IMR-90 (cell line): ENCODE results near the gene VGLL2. TPM values are rescaled to one million over a fixed set of nuclear protein-coding genes. Genes with fewer than 3 reads are reported as not detected.

ENCODE experiments used
- ATAC-seq: fragments of 200-7000 bp; cut with Tn5 transposase; 2 replicates; pipeline ENCODE4 v1.9.1; 2020; ENCODE audit warnings: low read depth, mild to moderate bottlenecking, moderate library complexity
- BruUV-seq: library from RNA; stranded (reverse); fragments of 400-500 nt; replicated peaks from 2 replicates; lab custom pipeline; 2021; lab: Mats Ljungman, UMichigan
- CTCF ChIA-PET: fragments of 300-600 bp; formaldehyde crosslinking; extraction: SDS; loops from one replicate; lab custom pipeline; 2021; ENCODE audit warnings: antibody characterized with exemption; lab: Yijun Ruan, JAX
- POLR2A ChIA-PET: fragments of 300-600 bp; sonication (Branson Sonifier 250); formaldehyde crosslinking; loops from one replicate; lab custom pipeline; 2022; ENCODE audit warnings: antibody characterized with exemption; ENCODE audit not compliant: unreplicated experiment; lab: Charles Lee
- DNase-seq: peaks from one replicate; pipeline ENCODE4 v3.0.0; 2013
- H2AFZ ChIP-seq: replicated peaks from 2 replicates; pipeline ENCODE3; 2013; ENCODE audit warnings: low read length, mild to moderate bottlenecking; ENCODE audit not compliant: poor library complexity
- H2AK5ac ChIP-seq: 2 replicates; pipeline ENCODE4 v1.6.1; 2013; ENCODE audit warnings: low read depth, low read length, inconsistent platforms
- H2AK9ac ChIP-seq: replicated peaks from 2 replicates; pipeline ENCODE3; 2013; ENCODE audit warnings: mild to moderate bottlenecking, low read depth, low read length, moderate library complexity; ENCODE audit not compliant: poor library complexity
- H2BK120ac ChIP-seq: 2 replicates; pipeline ENCODE4 v1.6.1; 2013; ENCODE audit warnings: low read depth, low read length, inconsistent platforms
- H2BK15ac ChIP-seq: 3 replicates; pipeline ENCODE4 v1.6.1; 2013; ENCODE audit warnings: low read depth, low read length, inconsistent platforms
- H2BK20ac ChIP-seq: 2 replicates; pipeline ENCODE4 v1.6.1; 2013; ENCODE audit warnings: low read depth, mild to moderate bottlenecking, inconsistent platforms, low read length, moderate library complexity
- H2BK5ac ChIP-seq: 2 replicates; pipeline ENCODE4 v1.6.1; 2013; ENCODE audit warnings: mild to moderate bottlenecking, low read depth, low read length, inconsistent platforms; ENCODE audit not compliant: poor library complexity, severe bottlenecking
- H3K14ac ChIP-seq: replicated peaks from 2 replicates; pipeline ENCODE4 v1.6.1; 2013; ENCODE audit warnings: low read depth, low read length, inconsistent platforms
- H3K18ac ChIP-seq: 2 replicates; pipeline ENCODE4 v1.6.1; 2013; ENCODE audit warnings: low read depth, low read length, control low read depth
- H3K23ac ChIP-seq: 2 replicates; pipeline ENCODE4 v1.6.1; 2013; ENCODE audit warnings: low read depth, low read length, inconsistent platforms
- H3K27ac ChIP-seq: 2 replicates; pipeline ENCODE4 v1.5.1; 2013; ENCODE audit warnings: mild to moderate bottlenecking, control low read depth, low read length; ENCODE audit not compliant: insufficient read depth
- H3K27me3 ChIP-seq: 2 replicates; pipeline ENCODE4 v1.6.1; 2013; ENCODE audit warnings: low read length; ENCODE audit not compliant: control insufficient read depth, insufficient read depth
- H3K36me3 ChIP-seq: 2 replicates; pipeline ENCODE4 v1.6.1; 2013; ENCODE audit warnings: low read length, mixed read lengths; ENCODE audit not compliant: control insufficient read depth, insufficient read depth
- H3K4ac ChIP-seq: 2 replicates; pipeline ENCODE4 v1.6.1; 2013; ENCODE audit warnings: low read depth, low read length, inconsistent platforms
- H3K4me1 ChIP-seq: 2 replicates; pipeline ENCODE4 v1.6.1; 2013; ENCODE audit warnings: low read length, mixed read lengths; ENCODE audit not compliant: control insufficient read depth, insufficient read depth
- H3K4me2 ChIP-seq: 2 replicates; pipeline ENCODE4 v1.6.1; 2013; ENCODE audit warnings: low read depth, mild to moderate bottlenecking, control low read depth, low read length, moderate library complexity
- H3K4me3 ChIP-seq: 2 replicates; pipeline ENCODE4 v1.5.1; 2013; ENCODE audit warnings: low read depth, mild to moderate bottlenecking, control low read depth, low read length, moderate library complexity; ENCODE audit not compliant: insufficient read depth
- H3K56ac ChIP-seq: 2 replicates; pipeline ENCODE4 v1.6.1; 2013; ENCODE audit warnings: low read length, inconsistent platforms; ENCODE audit not compliant: insufficient read depth; ENCODE audit errors: extremely low read depth
- H3K79me1 ChIP-seq, 2 experiments: 2 replicates each; pipeline ENCODE4 v1.6.1; 2013; ENCODE audit warnings: low read length in 2 of 2, inconsistent platforms in 1 of 2, low read depth in 1 of 2
- H3K9ac ChIP-seq: 2 replicates; pipeline ENCODE4 v1.6.1; 2013; ENCODE audit warnings: low read depth, low read length, control low read depth
- H3K9me1 ChIP-seq: 2 replicates; pipeline ENCODE4 v1.6.1; 2013; ENCODE audit warnings: low read length, inconsistent platforms; ENCODE audit not compliant: insufficient read depth
- H3K9me3 ChIP-seq: 2 replicates; pipeline ENCODE4 v1.6.1; 2013; ENCODE audit warnings: low read length; ENCODE audit not compliant: control insufficient read depth, insufficient read depth
- H4K20me1 ChIP-seq: 2 replicates; pipeline ENCODE4 v1.6.1; 2013; ENCODE audit warnings: low read length, inconsistent platforms; ENCODE audit not compliant: insufficient read depth
- H4K5ac ChIP-seq: 2 replicates; pipeline ENCODE4 v1.6.1; 2013; ENCODE audit warnings: mild to moderate bottlenecking, low read depth, low read length, control low read depth
- H4K8ac ChIP-seq, 2 experiments: 2 replicates each; pipeline ENCODE4 v1.6.1; 2013; ENCODE audit warnings: low read depth in 2 of 2, low read length in 2 of 2, control low read depth in 1 of 2, inconsistent platforms in 1 of 2
- H4K91ac ChIP-seq: 2 replicates; pipeline ENCODE4 v1.6.1; 2013; ENCODE audit warnings: low read depth, low read length, inconsistent platforms; ENCODE audit not compliant: insufficient read depth
- BHLHE40 ChIP-seq: fragments of 150-350 bp; IDR thresholded peaks from 2 replicates; pipeline ENCODE4 v1.6.1; 2016; ENCODE audit warnings: mild to moderate bottlenecking, low read depth, low read length
- CEBPB ChIP-seq: IDR thresholded peaks from 2 replicates; pipeline ENCODE4 v1.6.1; 2012; ENCODE audit warnings: low read depth, low read length, improper control_type of control experiment
- ELK1 ChIP-seq: fragments of 150-350 bp; IDR thresholded peaks from 2 replicates; pipeline ENCODE4 v1.6.1; 2016; ENCODE audit warnings: low read depth, mild to moderate bottlenecking, low read length, moderate library complexity, borderline replicate concordance
- MAZ ChIP-seq: IDR thresholded peaks from 2 replicates; pipeline ENCODE4 v1.6.1; 2012; ENCODE audit warnings: low read depth, mild to moderate bottlenecking, low read length, improper control_type of control experiment, moderate library complexity, borderline replicate concordance
- MXI1 ChIP-seq: IDR thresholded peaks from 2 replicates; pipeline ENCODE4 v1.6.1; 2012; ENCODE audit warnings: low read depth, mild to moderate bottlenecking, low read length, moderate library complexity, borderline replicate concordance
- POLR2A ChIP-seq: IDR thresholded peaks from 2 replicates; pipeline ENCODE4 v1.6.1; 2012; ENCODE audit warnings: mild to moderate bottlenecking, low read depth, low read length
- WGBS, 2 experiments: methylation state at CpG; one replicate each; pipeline versions ENCODE4 v1.1.5 to v1.1.7; 2013; ENCODE audit warnings: missing lambda C conversion rate in 2 of 2; ENCODE audit not compliant: insufficient read length in 1 of 2; ENCODE audit errors: extremely low coverage in 2 of 2; 5-methylcytosine and 5-hydroxymethylcytosine counted together
- dilution Hi-C: fragments of 300-500 bp; cut with HindIII; formaldehyde crosslinking; loops from one replicate; pipeline ENCODE4 v1.14.3; 2018; ENCODE audit warnings: low sequenced_read_pairs; ENCODE audit not compliant: unreplicated experiment
- in situ Hi-C: fragments of 300-500 bp; cut with MboI; formaldehyde crosslinking; loops from 3 replicates; pipeline ENCODE4 v1.14.3; 2019; ENCODE audit warnings: low sequenced_read_pairs, inconsistent platforms, mixed read lengths
- intact Hi-C: fragments of 100-400 bp; cut with micrococcal nuclease; formaldehyde crosslinking; loops from 2 replicates; pipeline ENCODE4 v1.10.0; 2022
- polyA plus RNA-seq, 3 experiments: library from polyadenylated mRNA; depleted of rRNA; stranded (reverse); fragments of >200 nt; gene quantifications; 2 replicates each; pipeline ENCODE4 v1.2.3, GENCODE V29; 2012; ENCODE audit warnings: low replicate concordance in 1 of 3
- total RNA-seq: library from RNA; depleted of rRNA; stranded (reverse); fragments of >200 nt; gene quantifications from 2 replicates; pipeline ENCODE4 v1.2.3, GENCODE V29; 2012

Gene VGLL2
- total and polyA plus RNA-seq, 2 of the 4 experiments (the other 2 are of a cell fraction), result not detected

- no peak overlapping the region for H3K18ac ChIP-seq
- no peak overlapping the region for H2BK20ac ChIP-seq
- H3K4me1 ChIP-seq, result no peaks in the 10 kb centered on the region; the same call in 1 of the 2 replicates
- peaks cover 69% of the 10 kb centered on the region for H3K27me3 ChIP-seq
- H3K79me1 ChIP-seq, result no peaks in the 10 kb centered on the region
- no TSS peak for BruUV-seq
- 0% methylated on average over 4 of the region's 8 CpGs; no CpG with 5 or more reads in 1 of the 2 experiments for whole genome bisulfite sequencing, 2 experiments
- H4K5ac ChIP-seq, result no peak overlapping the region
- TF ChIP-seq POLR2A (no peak), MXI1 (no peak), ELK1 (no peak), CEBPB (no peak), MAZ (no peak), BHLHE40 (no peak)
- H3K4me3 ChIP-seq, result peak overlapping the region; percentile 6; the same call in 1 of the 2 replicates
- no peak overlapping the region for H3K27ac ChIP-seq
- no peak overlapping the region for H2AK9ac ChIP-seq
- POLR2A ChIA-PET, result no interaction called here
- no peak overlapping the region for H3K14ac ChIP-seq
- CTCF ChIA-PET, result no interaction called here
- no peak for ATAC-seq
- H3K56ac ChIP-seq, result no peak overlapping the region
- no peak overlapping the region for H2AFZ ChIP-seq
- no peaks in the 10 kb centered on the region for H4K20me1 ChIP-seq
- no peak overlapping the region for H3K23ac ChIP-seq
- H4K8ac ChIP-seq, result no peak overlapping the region
- no peak overlapping the region for H3K4ac ChIP-seq
- no peak overlapping the region for H4K91ac ChIP-seq
- peaks cover 4% of the 10 kb centered on the region for H3K9me3 ChIP-seq
- intact Hi-C loops (no loop called here), in situ Hi-C loops (no loop called here), dilution Hi-C loops (no loop called here)
- H2BK15ac ChIP-seq, result no peak overlapping the region
- no peak overlapping the region for H2BK5ac ChIP-seq
- DNase-seq, result no peak
- H3K9ac ChIP-seq, result no peak overlapping the region
- H2BK120ac ChIP-seq, result no peak overlapping the region
- H3K9me1 ChIP-seq, result no peaks in the 10 kb centered on the region
- no peak overlapping the region for H2AK5ac ChIP-seq
- H3K4me2 ChIP-seq, result peak overlapping the region; percentile 58; the same call in 1 of the 2 replicates
- H3K36me3 ChIP-seq, result no peaks in the 10 kb centered on the region
These were observed 1.0 kb upstream of the VGLL2 start for GRCh38 chr6:117264369-117264691.
